Epithelial cell of esophagus (primary cell): ENCODE results near the gene MAGI2.
A peak's percentile ranks its signal among the peaks of the same experiment; 100 is the strongest.

ENCODE experiments used
- DNase-seq: peaks from one replicate; pipeline ENCODE4 v3.0.0; 2010; ENCODE audit warnings: low read depth
- H3K4me3 ChIP-seq: 2 replicates; pipeline ENCODE4 v1.5.1; 2011; ENCODE audit warnings: mild to moderate bottlenecking, low read length, control low read depth
- CTCF ChIP-seq: IDR thresholded peaks from 2 replicates; pipeline ENCODE4 v1.5.1; 2011; ENCODE audit warnings: low read depth, mild to moderate bottlenecking, low read length, control low read depth, inconsistent platforms; ENCODE audit not compliant: insufficient read depth; ENCODE audit errors: missing control alignments

MAGI2 gene

GRCh38 chr7:78412216-78412858, 1041.1 kb downstream of the MAGI2 start:
- no peak overlapping the region for H3K4me3 ChIP-seq
- TF ChIP-seq CTCF = no peak
- DNase-seq = peak; percentile 1

GRCh38 chr7:78407031-78407430, 1046.4 kb downstream of the MAGI2 start:
- H3K4me3 ChIP-seq = no peak overlapping the region
- no peak for DNase-seq
- TF ChIP-seq CTCF = no peak

- H3K4me3 ChIP-seq = no peak overlapping the region
- TF ChIP-seq CTCF = no peak
- DNase-seq = no peak
Measured at GRCh38 chr7:78406531-78406930, 1046.9 kb downstream of the MAGI2 start.

GRCh38 chr7:78402096-78402495, 1051.4 kb downstream of the MAGI2 start:
- no peak for TF ChIP-seq CTCF
- no peak overlapping the region for H3K4me3 ChIP-seq
- no peak for DNase-seq

GRCh38 chr7:78400038-78400437, 1053.4 kb downstream of the MAGI2 start:
- no peak for DNase-seq
- no peak overlapping the region for H3K4me3 ChIP-seq
- no peak for TF ChIP-seq CTCF

- no peak for TF ChIP-seq CTCF
- no peak overlapping the region for H3K4me3 ChIP-seq
- no peak for DNase-seq
Measured at GRCh38 chr7:78399033-78399769, 1054.3 kb downstream of the MAGI2 start.
